Keratinocyte (primary cell): ENCODE measurements around the gene CD2.

ENCODE experiments used
- EZH2 ChIP-seq: IDR thresholded peaks from one replicate; pipeline ENCODE4 v1.6.1; 2012; ENCODE audit warnings: inconsistent platforms, mild to moderate bottlenecking, low read length, moderate library complexity
- TF ChIP-seq, protein P1 (sequence below), 3 experiments: IDR thresholded peaks in 1 of 3; conservative IDR thresholded peaks in 1 of 3; optimal IDR thresholded peaks in 1 of 3; 2 replicates in 2 of 3; 3 replicates in 1 of 3; pipeline versions ENCODE3 to v1.5.1; 2011; ENCODE audit warnings: low read length in 3 of 3, mild to moderate bottlenecking in 3 of 3, moderate library complexity in 2 of 3, control low read depth in 1 of 3, inconsistent platforms in 1 of 3; ENCODE audit not compliant: insufficient read depth in 2 of 3; ENCODE audit errors: extremely low read depth in 1 of 3

DNA sequence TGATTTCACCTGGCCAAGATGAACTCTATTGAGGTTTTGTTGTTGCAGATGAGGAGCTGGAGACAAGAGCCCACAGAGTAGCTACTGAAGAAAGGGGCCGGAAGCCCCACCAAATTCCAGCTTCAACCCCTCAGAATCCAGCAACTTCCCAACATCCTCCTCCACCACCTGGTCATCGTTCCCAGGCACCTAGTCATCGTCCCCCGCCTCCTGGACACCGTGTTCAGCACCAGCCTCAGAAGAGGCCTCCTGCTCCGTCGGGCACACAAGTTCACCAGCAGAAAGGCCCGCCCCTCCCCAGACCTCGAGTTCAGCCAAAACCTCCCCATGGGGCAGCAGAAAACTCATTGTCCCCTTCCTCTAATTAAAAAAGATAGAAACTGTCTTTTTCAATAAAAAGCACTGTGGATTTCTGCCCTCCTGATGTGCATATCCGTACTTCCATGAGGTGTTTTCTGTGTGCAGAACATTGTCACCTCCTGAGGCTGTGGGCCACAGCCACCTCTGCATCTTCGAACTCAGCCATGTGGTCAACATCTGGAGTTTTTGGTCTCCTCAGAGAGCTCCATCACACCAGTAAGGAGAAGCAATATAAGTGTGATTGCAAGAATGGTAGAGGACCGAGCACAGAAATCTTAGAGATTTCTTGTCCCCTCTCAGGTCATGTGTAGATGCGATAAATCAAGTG lies 14.3 kb downstream of the CD2 start:
- TF ChIP-seq, protein P1, sequence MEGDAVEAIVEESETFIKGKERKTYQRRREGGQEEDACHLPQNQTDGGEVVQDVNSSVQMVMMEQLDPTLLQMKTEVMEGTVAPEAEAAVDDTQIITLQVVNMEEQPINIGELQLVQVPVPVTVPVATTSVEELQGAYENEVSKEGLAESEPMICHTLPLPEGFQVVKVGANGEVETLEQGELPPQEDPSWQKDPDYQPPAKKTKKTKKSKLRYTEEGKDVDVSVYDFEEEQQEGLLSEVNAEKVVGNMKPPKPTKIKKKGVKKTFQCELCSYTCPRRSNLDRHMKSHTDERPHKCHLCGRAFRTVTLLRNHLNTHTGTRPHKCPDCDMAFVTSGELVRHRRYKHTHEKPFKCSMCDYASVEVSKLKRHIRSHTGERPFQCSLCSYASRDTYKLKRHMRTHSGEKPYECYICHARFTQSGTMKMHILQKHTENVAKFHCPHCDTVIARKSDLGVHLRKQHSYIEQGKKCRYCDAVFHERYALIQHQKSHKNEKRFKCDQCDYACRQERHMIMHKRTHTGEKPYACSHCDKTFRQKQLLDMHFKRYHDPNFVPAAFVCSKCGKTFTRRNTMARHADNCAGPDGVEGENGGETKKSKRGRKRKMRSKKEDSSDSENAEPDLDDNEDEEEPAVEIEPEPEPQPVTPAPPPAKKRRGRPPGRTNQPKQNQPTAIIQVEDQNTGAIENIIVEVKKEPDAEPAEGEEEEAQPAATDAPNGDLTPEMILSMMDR (optimal IDR thresholded peaks at IDR 0.05 in 1 of 3, IDR thresholded peaks at IDR 0.05 in 1 of 3, conservative IDR thresholded peaks at IDR 0.05 in 1 of 3; ENCODE audit: extremely low read depth in 1 of 3, insufficient read depth in 2 of 3, low read length in 3 of 3), result no peak
- TF ChIP-seq EZH2, result no peak
